NCI-H446 treated with DMSO at 0.1 percent for 48 hours (cell line): ENCODE data around the gene PTPN21.

Experiments used
- DNase-seq: peaks from one replicate; lab custom pipeline; 2025; lab: John Stamatoyannopoulos, UW

PTPN21 gene

DNA sequence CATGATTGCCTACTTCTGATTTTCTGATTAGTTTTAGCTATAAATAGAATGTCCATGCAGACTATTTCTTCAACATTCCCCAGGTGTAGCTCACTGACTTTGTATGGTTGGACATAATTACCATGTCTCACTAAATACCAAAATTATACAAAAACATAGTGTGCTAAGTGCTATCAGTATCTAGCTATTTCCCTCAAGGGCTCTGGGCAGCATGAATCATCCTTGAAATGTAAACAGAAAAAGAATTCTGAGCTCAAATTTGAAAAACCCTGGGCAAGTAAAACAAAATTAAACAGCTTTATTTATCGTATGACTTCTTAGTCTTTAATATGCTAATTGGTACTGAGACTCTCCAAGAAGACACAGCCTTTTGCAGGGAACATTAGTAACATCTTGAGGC is 86.4 kb downstream of the PTPN21 start:
- DNase-seq, result no peak

DNA sequence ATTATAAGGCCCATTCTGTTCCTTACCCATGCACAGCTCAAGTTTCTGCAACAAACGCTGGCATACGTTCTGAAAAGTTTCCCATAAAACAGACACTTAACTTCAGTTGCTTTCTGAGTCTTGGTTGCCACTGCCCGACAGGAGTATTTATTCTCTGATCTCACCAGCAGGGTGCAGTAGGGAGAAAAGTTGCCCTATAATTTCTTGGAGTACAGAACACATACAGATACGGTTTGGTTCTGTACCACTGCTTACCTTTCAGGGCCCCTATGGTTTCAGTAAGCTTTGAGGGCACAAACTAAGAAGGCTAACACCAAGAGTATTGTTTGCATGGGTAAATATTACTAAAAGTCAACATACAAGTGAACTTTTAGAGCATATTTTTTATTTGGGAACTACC is 91.5 kb downstream of the PTPN21 start:
- no peak for DNase-seq

DNA sequence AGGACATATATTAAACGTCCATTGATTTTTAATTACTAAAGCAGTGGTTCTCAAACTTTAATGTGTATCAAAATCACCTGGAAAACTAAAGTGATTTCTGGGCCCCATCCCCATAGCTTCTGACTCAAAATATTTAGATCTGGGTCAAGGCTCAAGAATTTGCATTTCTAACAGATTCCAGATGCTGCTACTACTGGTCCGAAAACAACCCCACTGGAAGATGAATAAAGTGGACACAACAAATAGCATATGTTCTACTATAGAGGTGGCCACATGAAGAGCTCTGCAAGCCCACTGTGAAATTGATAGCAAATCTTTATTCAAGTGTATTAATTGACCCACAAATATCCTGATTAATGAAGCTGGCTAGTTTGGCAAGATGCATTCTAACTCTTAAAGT is 99.9 kb downstream of the PTPN21 start:
- DNase-seq, result no peak

DNA sequence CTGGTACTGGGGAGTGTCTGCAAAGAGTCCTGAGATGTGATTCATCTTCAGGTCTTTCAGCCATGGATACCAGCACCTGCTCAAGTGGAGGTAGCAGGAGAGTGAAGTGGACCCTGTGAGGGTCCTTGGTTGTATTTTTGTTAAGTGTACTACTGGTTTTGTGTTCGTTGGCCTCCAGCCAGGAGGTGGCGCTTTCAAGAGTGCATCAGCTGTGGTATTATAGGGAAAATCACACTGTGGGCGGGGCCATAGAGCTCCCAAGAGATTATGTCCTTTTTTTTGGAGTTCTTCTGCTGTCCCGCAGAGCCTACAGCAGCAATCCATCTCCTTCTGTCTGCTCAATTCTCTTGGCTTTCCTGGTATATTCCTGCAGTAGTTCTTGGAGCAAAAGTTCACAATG is 102.6 kb downstream of the PTPN21 start:
- no peak for DNase-seq

DNA sequence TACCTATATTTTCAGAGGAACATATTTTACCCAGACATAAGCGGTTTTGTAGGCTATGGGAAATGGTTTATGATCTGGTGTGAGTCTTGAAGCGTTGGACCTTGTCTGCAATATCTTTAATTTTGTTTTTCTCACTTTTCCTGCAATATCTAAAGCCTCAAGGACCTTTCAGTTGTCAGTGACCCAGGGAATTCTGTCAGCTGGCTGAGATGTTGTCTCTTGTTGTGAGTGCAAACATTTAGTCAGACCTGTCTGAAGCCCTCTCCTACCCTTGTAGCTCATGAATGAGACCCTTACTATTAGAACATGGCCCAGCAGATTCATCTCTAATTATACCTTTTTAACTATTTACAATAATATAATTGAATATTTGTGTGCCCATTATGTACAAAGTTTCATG is 115.7 kb downstream of the PTPN21 start:
- no peak for DNase-seq

DNA sequence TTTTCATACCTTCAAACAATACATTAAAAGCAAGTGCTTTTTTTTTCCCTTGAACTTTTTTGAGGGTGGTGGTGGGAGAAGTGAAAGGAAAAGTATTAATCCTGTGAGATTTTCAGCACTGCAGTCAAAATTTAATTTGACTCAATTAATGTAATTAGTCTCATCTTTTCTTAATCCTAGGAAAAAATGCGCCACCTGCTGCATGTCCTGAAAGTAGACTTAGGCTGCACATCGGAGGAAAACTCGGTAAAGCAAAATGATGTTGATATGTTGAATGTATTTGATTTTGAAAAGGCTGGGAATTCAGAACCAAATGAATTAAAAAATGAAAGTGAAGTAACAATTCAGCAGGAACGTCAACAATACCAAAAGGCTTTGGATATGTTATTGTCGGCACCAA is 117.1 kb downstream of the PTPN21 start:
- DNase-seq, result no peak

DNA sequence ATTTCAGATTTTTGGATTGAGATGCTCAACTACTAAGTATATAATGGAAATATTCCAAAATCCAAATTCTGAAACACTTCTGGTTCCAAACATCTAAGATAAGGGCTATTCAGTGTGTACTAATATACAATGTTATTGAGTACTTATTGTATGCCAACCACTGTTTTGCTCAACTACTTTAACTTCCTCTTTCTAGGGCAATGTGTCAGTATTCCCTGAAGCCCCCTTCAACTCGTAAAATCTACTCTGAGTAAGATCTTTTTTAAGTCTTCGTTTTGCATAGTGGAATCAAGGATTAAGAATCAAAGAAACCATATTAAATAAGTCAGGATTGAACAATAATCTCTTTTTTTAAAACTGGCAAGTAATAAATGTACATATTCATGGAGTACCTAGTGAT is 123.8 kb downstream of the PTPN21 start:
- DNase-seq, result no peak

DNA sequence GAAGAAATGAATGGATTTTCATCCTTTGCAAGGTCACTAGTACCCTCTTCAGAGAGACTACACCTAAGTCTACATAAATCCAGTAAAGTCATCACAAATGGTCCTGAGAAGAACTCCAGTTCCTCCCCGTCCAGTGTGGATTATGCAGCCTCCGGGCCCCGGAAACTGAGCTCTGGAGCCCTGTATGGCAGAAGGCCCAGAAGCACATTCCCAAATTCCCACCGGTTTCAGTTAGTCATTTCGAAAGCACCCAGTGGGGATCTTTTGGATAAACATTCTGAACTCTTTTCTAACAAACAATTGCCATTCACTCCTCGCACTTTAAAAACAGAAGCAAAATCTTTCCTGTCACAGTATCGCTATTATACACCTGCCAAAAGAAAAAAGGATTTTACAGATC is 128.5 kb downstream of the PTPN21 start:
- DNase-seq, result no peak

DNA sequence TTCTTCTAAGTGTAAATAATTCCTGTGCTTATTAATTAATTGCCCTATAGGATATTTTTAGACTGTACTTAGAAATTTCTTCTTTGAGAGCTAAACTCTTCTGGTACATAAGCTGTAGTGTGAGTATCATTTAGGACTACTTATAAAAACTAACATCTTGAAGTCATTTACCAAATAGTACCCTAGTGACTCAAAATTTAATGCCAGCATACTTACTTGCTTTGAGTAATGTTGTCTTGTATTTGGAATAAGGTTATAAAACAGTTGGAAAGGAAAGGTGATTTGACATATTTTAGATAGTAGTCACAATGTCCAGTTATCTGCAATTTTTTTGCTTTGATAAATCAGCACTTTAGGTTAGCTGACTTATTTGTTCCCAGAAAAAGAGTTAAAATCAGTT is 130.2 kb downstream of the PTPN21 start:
- DNase-seq, result no peak

DNA sequence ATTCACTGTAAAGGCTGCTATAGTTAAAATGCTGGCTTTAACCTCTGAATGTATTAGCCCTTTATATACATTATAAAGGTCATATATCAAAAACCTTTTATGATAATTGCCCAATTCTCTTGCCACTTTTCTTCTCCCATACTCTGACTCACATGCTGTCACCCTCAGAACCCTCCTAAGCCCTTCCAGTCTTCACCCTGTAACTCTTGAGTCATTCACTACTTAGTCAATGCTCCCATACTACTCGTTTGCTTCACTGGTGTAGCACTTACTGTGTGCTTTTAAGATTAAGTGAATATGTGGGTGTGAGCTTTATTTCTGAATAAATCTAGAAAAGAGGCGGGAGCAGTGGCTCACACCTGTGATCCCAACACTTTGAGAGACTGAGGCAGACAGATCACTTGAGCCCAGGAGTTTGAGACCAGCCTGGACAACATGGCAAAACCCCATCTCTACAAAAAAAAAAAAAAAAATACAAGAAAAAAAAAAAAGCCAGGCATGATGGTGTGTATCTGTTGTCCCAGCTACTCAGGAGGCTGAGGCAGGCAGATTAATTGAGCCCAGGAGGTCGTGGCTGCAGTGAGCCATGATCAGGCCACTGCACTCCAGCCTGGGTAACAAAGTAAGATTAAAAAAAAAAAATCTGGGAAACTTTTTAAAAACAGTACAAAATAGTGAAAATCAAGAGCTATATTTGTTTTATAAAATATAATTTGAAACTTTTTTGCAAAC is 131.7 kb downstream of the PTPN21 start:
- no peak for DNase-seq

DNA sequence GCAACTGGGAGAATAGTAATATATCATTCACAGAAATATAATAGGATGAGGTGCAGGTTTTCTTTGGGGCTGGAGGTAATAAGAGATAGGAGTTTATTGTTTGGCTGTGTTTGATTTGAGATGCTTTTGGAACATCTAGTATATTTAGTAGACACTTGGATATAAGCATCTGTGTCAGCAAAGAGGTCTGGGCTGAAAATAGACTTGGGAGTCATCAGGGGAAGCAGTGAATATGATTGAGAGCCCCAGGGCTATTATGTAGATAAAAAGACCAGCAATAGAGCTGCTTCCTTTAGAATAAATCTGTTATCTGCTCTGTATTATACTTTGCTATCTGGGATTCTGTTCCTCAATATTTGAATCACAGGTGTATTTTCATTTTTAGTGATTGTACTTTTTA is 132.8 kb downstream of the PTPN21 start:
- no peak for DNase-seq

DNA sequence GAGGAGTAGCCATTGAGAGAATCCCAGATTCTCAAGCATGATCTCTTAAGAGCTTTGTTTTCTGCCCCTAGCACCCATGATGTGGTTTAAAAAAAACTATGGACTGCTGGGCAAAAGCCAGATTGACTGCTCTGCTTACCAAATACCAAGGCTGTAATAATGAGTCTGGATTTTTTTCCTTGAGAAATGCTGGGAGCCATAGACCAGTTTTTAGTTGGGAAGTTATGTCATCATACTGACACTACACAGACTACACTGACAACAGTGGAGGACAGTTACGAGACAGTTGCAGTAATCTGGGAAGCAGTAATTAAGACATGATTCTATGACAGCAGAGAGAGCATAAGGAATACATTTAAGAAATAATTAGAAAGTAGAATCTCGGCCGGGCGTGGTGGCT is 133.5 kb downstream of the PTPN21 start:
- DNase-seq, result no peak

DNA sequence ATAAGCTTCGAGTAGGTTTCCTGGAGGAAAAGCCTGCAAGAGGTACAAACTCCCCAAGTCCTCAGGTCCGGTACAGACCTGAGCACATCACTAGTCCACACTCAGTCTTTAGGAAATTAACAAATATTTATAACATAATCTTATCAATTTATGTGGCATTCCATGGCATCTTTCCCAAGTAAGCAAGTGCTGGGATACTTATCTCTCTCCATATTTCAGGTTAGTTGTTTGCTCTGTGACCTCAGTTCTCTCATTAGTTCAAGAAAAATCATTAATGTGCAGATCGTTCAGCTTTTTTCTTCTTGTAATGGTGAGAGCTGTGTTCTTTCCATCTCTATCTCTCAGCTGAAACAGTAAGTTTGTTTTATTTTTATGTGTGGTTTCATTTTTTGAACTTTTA is 134.6 kb downstream of the PTPN21 start:
- DNase-seq, result no peak

DNA sequence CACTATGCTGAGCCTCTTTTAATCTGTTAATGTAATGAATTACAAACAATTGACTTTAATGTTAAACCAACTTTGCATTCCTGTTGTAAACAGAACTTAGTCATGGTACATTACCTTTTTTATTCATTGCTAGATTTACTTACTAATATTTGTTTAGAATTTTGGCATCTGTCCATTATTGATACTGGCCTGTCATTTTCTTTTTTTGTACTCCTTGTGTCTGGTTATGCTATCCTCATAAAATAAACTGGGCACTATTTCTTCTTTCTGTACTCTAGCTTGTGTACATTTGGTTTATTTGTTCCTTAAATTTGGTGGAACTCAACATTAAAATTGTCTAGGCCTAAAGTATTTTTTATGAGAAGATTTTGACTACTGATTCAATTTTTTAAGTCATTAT is 137.2 kb downstream of the PTPN21 start:
- DNase-seq, result no peak
